T1000 (cell line): ENCODE data around the gene ANTXR2.

ENCODE experiments used
- DNase-seq: peaks from one replicate; lab custom pipeline; 2025; ENCODE audit warnings: mixed read lengths; lab: John Stamatoyannopoulos, UW

ANTXR2 gene

DNA sequence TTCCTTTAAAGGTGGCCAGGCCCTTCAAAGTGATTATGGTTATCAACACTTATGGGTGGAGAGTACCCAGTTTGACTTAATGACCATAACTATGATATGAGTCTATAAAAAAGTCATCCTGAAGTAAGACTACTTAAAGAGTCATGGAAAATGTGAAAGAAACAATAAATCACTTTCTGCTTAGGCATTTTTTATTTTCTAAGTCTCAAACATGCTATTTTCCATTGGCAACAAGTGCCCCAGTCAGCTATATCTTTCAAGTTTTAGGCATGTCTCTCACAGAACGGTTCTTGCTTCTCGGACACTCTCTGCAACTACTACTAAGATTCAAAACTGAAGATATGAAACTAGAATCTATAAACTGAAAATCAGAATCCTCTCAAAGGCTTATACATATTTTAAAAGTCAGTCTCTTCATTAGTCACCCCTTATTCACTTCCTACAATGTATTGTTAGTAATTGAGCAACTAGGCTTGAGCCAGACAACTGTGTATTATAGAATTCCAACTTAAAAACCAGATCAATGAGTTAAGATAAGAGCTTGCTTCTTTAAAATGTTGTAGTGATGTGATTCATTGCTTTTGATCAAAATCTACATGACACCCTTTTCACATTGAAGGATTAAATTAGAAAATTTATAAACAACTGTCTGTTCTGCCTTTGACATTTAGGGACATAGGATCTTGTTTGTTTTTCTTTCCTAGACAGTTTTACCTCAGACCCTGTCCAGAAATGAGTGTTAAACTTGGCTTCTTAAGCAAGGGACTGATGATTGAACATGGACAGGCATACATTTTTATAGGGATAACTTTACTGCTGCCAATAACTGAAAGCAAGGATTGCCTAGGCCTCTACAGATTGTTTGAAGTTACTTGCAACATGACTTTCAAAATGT lies 2.9 kb downstream of the ANTXR2 start:
- DNase-seq = no peak

DNA sequence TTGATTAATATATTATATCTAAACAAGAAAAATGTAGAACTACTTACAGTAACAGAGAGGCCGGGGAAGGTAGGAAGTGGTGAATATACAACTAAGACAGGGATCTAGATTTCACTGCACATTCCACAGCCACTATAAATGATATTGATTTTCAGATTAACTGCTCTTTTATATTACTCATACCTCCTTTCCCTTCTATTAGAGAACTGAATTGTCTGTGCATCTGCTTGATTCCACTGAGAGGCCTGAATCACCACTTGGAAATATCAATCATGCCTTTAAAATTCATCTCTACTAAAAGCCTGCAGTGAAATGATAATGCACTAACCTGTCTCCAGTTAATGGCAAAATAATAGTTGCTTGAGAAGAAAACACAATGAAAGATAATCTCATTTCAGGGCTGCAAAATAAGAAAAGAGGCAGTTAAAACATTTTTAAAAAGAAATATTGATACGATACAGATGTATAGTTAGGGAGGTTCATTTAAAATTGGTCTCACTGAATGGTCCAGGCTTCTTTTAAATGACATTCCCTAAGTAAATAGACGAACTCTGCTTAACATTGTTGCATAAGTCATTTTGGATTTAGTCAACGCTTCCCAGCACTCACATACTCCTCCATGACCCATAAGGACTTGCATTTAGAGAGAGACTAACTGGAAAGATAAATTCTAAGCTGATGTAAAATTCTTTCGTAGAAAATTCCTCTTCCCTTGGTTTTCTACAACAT lies 3.8 kb downstream of the ANTXR2 start:
- DNase-seq = no peak

DNA sequence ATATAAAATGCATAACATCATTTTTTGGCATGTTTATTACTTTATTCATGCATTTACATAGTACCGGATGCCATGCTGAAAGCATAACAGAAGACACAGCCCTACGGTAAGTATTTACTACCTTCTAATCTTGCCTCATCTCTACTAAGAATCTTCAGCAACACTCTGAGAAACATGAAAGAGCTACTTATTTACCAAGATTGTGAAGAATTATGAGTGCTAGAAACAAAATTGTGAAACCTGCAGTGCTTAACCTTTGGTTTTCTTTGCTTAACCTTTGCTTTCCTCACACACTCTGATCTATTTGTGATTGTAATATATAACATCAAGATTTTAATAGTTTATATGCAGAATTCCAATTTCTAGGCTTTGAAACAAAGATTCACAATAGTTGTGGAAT lies 7.4 kb downstream of the ANTXR2 start:
- DNase-seq = no peak

DNA sequence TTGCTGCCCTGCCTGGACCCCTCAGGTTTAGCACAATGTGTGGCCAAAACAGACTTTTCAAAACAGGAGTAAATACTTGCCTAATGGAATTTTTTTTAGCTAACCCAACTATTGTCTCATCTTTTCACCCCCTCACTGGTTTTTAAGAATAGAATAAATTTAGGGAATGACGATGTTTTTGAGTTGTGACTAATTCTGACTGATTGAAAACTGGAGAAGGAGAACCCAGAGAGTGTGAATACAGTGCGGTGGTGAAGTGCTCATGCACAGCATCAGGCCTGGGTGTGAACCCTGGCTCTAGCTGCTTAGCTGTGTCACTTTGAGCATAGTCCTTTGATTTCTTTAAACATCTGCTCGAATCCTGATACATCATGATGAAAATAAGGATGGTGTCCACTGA lies 10.5 kb downstream of the ANTXR2 start:
- DNase-seq = no peak

DNA sequence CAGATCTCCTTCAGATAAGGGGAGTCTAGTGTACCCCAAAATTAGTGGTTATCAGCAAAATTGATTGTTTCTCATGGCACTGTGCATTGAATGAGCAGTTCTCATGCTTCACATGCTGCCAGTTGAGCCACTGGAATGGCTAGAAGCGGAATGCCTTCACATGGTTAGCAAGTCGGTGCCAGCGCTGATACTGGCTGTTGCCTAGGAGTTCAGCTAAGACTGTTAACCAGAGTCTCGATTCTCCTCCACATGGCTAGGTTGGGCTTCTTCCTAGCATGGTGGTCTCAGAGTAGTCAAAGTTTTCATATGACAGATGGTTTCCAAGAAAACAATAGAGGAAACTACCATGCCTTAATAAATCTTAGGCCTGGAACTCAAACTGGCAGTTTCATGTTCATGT lies 12.2 kb downstream of the ANTXR2 start:
- DNase-seq = no peak

DNA sequence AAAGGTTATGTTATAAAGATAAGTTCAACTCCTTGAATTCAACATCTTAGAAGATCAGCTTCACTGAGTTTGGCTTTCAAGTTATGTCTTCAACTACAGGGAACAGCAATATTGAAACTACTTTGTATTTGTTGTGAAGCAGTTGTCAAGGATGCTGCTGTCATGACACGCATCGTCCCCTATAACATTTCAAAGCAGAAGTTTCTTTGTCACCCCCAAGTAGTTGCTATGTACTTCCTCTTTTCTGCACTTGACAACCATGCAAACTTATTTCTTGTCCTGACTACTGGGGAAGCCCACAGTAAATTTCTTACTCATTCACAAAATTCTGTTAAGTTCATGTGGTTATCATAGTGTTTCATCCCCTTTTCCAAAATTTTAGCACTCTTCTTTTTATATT lies 14.3 kb downstream of the ANTXR2 start:
- no peak for DNase-seq

DNA sequence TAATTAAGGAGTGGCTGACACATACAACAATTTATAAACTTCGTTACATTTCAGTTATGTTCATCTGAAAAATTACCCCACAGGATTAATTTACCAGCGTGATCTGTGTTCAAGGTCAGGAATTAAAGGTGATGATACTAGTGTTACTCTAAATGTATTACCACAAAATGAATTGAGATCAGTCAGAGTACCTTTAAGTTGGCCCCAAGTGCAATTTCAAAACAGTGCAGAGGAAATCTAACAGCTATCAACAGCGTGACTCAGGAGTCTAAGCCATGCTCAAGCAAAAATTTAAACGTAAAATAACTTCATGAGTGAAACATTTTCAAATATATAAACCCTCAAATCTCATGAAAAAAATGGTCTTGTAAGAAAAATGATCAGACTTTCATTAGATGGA lies 18.7 kb downstream of the ANTXR2 start:
- no peak for DNase-seq

DNA sequence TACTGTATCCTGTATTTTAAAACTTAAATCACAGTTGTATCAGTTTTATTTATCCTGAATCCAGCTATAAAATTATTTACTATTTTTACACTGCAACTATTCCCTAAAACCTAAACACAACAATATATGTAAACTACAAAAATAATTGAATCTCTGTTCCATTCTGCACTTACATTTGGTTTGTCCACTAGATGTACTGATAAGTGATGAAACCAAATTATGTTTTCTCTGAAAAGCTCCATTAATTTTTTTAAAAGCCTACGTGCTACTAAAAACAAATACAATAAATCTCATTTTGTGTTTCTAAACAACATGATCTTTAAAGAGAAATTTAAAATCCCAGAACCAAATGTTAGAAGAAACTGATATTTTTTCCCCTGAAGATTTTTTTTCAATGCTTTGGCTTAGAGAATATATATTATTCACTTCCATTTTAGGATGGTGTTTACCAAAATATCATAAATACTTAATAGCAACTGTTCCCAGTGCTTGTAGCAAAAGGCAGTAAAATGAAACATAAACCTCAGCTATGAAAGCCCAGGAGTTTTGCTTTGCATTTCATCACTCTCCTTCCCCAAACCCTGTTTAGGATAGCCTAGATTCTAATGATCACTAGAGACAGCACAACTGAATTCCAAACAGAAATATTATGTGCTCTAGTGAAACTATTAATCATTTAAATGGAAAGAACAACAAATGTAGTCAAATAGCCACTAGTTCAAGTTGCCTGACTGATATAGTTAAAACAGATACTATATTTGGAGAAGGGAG lies 19.7 kb downstream of the ANTXR2 start:
- no peak for DNase-seq

DNA sequence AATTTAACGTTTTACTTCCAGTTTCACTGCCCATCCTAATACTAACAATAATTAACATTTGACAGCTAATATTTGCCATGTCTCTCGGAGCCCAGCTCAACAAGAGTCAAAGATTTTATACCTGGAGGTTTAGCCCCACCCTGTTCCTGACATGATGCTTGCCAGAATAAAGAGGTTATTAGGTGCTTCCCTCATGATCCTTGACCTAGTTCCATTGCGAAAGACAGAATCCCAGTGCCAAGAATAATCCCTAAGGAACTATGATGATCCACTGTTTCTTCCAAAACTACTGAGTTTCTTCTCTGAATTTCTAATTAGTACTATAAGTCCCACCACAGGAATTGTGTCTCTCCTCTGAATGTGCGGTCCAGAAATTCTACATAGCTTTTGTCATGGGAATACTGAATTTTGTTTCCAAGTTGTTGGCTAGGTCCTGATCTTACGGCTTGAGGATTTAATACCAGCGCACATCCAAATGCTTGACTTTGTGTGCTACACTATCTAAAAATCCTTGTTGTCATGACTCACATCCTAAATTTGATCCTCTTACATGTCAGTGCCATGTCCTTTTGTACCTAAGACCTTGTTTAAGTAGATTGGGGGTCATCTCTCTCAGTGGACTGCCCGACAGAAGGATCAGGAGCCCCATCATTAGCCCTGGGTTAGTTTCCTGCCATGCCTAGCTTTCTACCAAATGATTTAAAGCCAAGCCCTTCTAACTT lies 23.1 kb downstream of the ANTXR2 start:
- no peak for DNase-seq

DNA sequence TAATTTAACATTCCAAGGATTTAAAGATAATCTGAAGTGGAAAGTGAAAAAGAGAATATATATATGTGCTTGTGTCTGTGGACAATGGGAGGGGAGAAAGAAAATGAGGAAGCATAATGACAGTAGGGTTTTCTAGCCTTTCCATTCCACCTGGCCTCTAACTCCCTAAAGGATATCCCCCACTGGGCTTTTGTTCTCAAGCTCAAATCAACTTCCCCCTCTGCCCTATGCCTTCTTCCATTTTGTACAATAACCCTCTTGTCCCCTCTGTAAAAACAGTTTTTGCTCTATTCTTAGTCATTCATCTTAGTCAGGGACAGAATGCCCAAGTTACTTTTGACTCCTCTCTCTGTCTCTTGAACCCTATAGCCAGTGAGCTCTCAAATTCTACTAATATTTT lies 23.6 kb downstream of the ANTXR2 start:
- no peak for DNase-seq

DNA sequence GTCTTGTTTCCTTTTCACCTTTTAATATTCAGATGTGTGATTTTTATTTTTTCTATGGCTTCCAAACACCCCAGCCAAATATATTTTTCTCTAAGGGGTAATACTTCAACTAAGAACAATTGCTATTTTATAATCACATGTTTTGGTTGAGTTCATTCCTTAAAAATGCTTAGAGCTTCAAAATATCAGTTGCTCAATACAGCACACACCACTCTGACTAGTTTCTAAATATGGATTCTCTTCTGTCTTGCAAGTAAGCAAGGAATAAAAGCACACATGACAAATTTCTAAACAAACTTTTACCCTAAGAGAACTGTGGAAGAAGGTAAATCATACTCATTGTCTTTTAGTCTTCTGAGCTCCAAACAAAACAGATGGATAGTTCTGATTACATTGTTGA lies 27.2 kb downstream of the ANTXR2 start:
- no peak for DNase-seq

DNA sequence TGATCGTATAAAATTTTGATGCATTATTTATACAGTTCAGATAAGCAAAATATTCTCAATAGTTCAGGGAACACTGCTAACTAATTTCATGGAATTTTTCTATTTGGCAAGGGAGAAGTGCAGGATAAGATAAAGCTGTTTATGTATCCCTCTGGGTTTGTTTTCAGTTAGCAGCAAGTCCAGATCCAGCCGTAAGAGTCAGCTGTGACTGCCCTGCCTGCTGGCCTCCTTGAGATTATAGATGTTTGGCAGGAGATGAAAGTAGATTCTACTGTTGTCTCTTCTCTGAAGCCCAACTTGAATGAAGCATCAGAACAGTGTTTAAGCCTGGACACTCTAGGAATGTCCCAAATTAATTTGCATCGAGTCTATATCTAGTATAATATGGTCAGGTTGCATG lies 29.5 kb downstream of the ANTXR2 start:
- DNase-seq = no peak

DNA sequence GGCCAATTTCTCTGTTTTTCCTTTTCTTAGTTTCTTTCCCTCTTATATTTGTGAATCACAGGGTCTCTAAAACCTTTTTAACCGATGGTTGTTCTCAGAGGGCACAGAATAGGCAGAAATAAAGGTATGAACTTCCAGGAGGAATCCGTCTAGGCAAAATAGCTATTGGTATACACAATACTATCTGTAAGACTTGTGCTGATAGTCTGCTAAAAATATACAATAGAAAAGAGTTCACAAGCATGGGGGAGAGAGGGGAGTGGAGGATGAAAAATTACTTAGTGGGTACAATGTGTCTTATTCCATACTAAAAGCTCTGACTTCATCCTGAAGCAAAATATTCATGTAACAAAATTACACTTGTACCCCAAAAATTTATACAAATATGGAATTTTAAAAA lies 30.2 kb downstream of the ANTXR2 start:
- DNase-seq = no peak

DNA sequence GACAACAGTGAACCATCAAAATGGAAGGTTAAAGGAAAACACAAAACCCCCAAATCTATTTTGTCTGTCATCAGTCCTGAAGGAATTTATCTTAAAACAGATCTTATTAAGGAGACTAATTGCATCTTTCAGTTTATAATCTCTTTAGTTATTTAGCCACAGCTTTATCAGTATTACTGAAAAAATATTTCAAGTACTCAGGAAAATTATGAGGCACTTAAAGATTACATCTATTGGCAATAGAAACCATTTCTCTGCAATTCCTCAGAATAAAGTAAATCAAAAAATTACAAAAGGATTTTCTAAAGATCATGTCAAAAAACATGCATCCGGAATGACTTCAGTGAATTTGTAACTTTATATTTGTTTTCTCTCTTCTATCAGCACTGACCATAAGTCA lies 35.2 kb downstream of the ANTXR2 start:
- no peak for DNase-seq

DNA sequence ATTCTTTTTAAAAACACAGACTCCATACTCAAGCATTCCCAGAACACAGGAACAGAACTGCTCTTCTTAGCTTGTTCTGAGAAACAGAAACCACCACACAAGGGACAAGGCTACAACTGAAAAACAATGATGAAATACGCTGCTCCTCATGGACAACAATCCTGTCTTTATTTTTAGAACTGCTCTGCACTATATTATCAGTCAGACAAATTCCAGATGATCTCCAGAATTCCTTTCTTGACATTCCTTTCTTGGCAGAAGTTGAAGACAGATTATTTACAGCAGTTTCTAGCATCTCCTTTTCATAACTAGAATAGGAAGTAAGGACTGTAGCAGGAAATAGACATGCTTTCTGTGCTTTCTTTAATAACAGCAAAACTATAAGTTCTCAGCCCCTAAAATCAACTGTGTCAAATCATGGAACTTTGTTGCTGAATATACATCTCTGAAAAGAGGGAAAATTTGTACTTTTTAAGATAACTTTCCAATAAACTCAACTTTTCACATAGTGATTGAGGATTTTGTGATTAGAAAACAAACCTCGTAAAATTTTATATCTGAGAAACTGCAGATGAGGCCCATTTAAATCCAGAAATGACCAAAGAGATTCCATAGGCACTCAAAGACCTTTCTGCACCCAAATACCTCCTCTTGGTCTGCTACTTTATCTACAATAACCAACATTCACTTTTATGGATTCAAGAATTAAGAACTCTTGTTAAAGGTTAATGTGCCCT lies 35.9 kb downstream of the ANTXR2 start:
- DNase-seq = no peak

DNA sequence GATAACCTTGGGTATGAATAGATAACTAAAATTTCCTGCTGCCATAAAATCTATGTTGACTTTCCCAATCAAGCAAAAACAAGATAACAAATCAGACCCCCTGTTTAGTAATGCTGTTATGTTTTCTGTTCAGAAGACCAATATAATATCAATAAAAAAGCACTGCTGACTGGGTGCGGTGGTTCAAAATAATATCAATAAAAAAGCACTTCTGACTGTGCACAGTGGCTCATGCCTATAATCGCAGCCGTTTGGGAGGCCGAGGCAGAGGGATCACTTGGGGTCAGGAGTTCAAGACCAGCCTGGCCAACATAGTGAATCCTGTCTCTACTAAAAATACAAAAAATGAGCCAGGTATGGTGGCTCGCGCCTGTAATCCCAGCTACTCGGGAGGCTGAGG lies 36.7 kb downstream of the ANTXR2 start:
- DNase-seq = no peak

DNA sequence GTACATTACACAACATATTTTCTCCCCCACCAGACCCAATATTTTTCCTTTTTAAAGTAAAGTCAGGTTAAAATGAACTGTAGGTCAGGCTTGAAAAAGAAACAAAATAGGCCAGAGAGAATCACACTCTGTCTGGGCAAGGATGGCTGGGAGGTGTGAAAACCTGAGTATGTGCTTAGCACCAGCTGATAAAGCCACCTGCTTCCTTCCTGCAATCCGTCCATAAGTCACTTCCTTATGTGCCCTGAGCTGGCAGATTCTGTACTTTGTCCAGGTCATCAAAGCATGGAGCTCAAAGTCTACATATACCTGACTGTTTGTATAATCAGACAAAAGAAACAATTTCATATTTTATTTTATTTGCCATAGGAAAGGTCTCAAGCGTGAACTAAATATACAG lies 37.7 kb downstream of the ANTXR2 start:
- DNase-seq = no peak

DNA sequence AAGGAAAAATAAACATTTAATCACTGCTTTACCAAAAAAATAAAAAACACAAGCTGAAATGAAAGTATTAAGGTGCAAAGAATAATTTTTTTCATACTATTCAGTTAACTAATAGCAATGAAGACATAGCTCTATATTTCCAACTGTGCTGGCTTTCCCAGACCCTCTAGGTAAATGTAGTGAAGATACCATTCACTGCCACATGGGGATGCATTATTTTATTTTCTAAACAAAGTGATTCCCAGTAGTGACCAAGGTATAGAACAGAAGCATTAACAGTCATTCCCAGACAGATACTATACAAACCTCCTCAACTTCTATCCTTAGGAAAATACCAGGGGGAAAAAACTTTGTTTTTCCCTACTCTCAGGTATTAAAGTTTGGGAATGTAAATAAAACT lies 39.4 kb downstream of the ANTXR2 start:
- DNase-seq = no peak

DNA sequence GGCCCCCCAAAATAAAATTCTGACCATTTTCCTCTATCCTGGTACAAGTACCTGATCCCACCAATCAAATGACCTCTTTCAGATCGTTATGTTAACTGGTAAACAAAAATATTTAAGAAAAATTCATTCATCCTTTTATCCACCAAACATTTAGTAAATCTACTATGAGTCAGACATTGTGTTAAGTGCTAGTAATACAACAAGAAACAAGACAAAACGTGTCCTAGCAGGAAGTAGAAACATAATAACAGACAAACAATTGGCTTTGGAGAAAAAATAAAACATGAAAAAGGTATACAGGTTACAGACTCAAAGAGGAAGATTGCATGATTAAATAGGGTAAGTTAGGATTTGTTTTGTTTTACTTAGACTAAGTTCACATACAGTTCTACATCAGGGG lies 43.7 kb downstream of the ANTXR2 start:
- no peak for DNase-seq

DNA sequence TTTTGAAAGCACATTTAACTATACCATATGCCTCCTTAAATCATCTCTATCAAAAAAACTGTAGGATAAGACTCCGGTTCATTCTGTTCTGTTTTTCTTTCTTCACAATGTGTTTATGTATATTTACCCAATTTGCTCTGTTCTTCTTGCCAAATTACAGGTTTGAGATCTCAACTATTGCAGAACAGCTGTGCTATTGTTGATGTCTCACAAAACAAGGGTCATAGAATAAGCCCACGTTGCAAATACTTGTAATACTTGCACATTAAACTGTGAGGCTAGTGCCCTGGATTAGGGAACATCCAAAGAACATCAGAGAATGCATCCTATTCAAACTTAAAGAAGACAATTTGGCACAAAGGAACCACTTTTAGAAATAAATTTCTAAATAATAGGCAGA lies 45.4 kb downstream of the ANTXR2 start:
- DNase-seq = no peak

DNA sequence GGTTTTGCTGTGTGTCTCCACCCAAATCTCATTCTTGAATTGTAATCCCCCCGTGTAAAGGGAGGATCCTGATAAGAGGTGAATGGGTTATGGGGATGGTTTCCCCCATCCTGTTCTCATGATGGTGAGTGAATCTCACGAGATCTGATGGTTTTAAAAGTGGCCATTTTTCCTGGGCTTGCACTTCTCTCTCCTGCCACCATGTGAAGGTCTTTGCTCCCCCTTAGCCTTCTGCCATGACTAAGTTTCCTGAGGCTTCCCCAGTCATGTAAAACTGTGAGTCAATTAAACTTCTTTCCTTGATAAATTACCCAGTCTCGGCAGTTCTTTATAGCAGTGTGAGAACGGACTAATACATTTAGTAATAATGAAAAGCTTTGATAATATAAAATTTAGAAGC lies 46.9 kb downstream of the ANTXR2 start:
- DNase-seq = no peak
